ENCODE measurements around the gene VPS4B.

GRCh38 chr18:63427558-63427957 lies 5.3 kb upstream of the VPS4B start:
- TF ChIP-seq POLR2A (IDR thresholded peaks at IDR 0.05; ENCODE audit: low read depth, low read length) (no peak), CTCF (IDR thresholded peaks at IDR 0.05; ENCODE audit: extremely low read depth in 1 of 2, insufficient read depth in 1 of 2, low read depth in 1 of 2, low read length in 2 of 2) (no peak), EZH2 (IDR thresholded peaks at IDR 0.05; ENCODE audit: borderline replicate concordance, low read depth, low read length, severe bottlenecking) (no peak), POLR2AphosphoS5 (IDR thresholded peaks at IDR 0.05; ENCODE audit: insufficient read depth, low read depth, low read length) (no peak)
- TF ChIP-seq, protein P1, sequence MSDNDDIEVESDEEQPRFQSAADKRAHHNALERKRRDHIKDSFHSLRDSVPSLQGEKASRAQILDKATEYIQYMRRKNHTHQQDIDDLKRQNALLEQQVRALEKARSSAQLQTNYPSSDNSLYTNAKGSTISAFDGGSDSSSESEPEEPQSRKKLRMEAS (IDR thresholded peaks at IDR 0.05; ENCODE audit: insufficient read depth, insufficient read length), result no peak
